SK-N-MC (cell line): ENCODE results near the gene GLS.

Experiments
- EZH2 ChIP-seq: fragments of 200-600 bp; sonication (generic); IDR thresholded peaks from one replicate; pipeline ENCODE4 v1.6.1; 2017; ENCODE audit warnings: antibody characterized with exemption
- POLR2AphosphoS5 ChIP-seq: IDR thresholded peaks from 2 replicates; pipeline ENCODE4 v1.6.1; 2012; ENCODE audit warnings: mild to moderate bottlenecking, low read depth, low read length, borderline replicate concordance

- TF ChIP-seq EZH2: no peak
- no peak for TF ChIP-seq POLR2AphosphoS5
Observed at GRCh38 chr2:191014653-191015020, 134.0 kb downstream of the GLS start.
